Lower leg skin (tissue), 3 donors: ENCODE results near the gene KAZN.

Experiments
- POLR2A ChIP-seq, 2 donors: fragments of 450-650 bp; IDR thresholded peaks; one replicate each; pipeline ENCODE4 v1.6.1; 2016 to 2017; ENCODE audit warnings: antibody characterized with exemption in 2 of 2, mild to moderate bottlenecking in 1 of 2, moderate library complexity in 1 of 2
- TF ChIP-seq, protein P1 (sequence below), 3 donors: fragments of 450-650 bp; IDR thresholded peaks; one replicate each; pipeline ENCODE4 v1.5.1; 2016; ENCODE audit warnings: antibody characterized with exemption in 3 of 3, mild to moderate bottlenecking in 3 of 3, moderate library complexity in 2 of 3

DNA sequence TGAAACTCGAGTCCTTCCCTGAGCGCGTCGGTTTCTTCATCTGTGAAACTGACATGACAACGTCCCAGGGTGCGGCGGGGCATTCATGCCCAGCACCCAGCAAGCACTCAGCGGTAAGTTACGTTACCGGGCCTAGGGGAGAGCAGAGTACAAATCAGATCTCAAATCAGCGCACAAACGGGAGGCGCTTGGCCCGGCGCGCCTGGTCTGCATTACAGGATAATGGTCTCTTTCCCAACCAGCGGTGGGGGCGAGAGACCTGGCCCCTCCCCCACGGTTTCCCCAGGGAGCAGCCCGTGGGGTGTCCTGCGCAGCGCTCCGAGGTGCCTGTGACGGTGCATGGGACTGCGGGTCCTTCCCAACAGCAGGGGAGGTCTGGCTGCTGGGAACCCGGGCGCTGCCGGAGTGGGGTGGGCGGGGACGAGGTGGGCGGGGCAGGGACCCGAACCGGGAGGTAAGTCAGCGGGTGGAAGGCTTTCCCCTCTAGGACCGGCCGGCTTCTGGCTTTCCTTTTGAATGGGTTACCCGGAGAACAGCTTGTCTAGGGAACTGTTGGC, 556.1 kb downstream of the KAZN start:
- TF ChIP-seq, protein P1, sequence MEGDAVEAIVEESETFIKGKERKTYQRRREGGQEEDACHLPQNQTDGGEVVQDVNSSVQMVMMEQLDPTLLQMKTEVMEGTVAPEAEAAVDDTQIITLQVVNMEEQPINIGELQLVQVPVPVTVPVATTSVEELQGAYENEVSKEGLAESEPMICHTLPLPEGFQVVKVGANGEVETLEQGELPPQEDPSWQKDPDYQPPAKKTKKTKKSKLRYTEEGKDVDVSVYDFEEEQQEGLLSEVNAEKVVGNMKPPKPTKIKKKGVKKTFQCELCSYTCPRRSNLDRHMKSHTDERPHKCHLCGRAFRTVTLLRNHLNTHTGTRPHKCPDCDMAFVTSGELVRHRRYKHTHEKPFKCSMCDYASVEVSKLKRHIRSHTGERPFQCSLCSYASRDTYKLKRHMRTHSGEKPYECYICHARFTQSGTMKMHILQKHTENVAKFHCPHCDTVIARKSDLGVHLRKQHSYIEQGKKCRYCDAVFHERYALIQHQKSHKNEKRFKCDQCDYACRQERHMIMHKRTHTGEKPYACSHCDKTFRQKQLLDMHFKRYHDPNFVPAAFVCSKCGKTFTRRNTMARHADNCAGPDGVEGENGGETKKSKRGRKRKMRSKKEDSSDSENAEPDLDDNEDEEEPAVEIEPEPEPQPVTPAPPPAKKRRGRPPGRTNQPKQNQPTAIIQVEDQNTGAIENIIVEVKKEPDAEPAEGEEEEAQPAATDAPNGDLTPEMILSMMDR (IDR thresholded peaks at IDR 0.05), result no peak
- TF ChIP-seq POLR2A (IDR thresholded peaks at IDR 0.05), result no peak
